SH-SY5Y (cell line): Measurements from ENCODE around the gene MPDZ.

Experiments used
- GATA2 ChIP-seq: IDR thresholded peaks from 2 replicates; pipeline ENCODE4 v1.6.1; 2011; ENCODE audit warnings: mild to moderate bottlenecking, low read depth, low read length
- GATA3 ChIP-seq: IDR thresholded peaks from 2 replicates; pipeline ENCODE4 v1.6.1; 2011; ENCODE audit warnings: low read depth, mild to moderate bottlenecking, low read length, moderate library complexity

DNA sequence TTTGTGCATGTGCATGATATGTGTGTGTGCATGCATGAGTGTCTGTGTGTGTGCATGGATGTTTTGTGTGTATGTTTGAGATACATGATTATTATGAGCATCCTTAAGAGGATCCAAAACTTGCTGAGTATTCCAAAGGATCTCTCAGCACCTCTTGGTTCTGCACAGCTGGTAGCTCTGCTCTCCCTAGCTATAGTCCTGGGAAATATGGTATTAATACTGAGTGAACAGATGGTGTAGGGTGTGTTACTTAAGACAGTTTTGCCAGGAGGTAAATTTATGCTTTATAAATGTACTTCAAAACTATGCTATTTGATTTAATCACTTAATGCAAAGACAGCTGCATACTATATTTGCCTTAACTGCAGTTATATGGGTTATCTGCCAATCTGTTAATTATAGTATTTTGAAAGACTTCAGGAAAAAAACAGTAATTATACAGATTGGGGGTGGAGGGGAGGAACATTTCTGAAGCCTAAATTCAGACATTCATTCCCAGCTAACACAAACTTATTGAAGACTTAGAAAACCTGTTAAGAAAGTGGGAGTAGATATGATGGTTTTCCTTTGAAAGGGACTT lies 215.5 kb downstream of the MPDZ start:
- TF ChIP-seq GATA2 (no peak), GATA3 (no peak)
